Renal pelvis (tissue), 4 donors: ENCODE data around the gene EPN2. TPM values are rescaled to one million over a fixed set of nuclear protein-coding genes. Genes with fewer than 3 reads are reported as not detected.
"Not testable (repeated sequence)": the region's sequence is repeated elsewhere in the genome, so short reads cannot be mapped to it uniquely, and the experiment has no call there.

Experiments
- DNase-seq: peaks from one replicate; pipeline ENCODE4 v3.0.0-alpha.2; 2013
- polyA plus RNA-seq, 3 donors: library from polyadenylated mRNA; unstranded; fragments of 120-200 nt; gene quantifications; one replicate each; pipeline ENCODE4 v1.2.1, GENCODE V29; 2013; ENCODE audit not compliant: insufficient read length in 3 of 3

EPN2 gene
- polyA plus RNA-seq, 3 donors: 44.2 to 50.9 (median 45.5) TPM

DNA sequence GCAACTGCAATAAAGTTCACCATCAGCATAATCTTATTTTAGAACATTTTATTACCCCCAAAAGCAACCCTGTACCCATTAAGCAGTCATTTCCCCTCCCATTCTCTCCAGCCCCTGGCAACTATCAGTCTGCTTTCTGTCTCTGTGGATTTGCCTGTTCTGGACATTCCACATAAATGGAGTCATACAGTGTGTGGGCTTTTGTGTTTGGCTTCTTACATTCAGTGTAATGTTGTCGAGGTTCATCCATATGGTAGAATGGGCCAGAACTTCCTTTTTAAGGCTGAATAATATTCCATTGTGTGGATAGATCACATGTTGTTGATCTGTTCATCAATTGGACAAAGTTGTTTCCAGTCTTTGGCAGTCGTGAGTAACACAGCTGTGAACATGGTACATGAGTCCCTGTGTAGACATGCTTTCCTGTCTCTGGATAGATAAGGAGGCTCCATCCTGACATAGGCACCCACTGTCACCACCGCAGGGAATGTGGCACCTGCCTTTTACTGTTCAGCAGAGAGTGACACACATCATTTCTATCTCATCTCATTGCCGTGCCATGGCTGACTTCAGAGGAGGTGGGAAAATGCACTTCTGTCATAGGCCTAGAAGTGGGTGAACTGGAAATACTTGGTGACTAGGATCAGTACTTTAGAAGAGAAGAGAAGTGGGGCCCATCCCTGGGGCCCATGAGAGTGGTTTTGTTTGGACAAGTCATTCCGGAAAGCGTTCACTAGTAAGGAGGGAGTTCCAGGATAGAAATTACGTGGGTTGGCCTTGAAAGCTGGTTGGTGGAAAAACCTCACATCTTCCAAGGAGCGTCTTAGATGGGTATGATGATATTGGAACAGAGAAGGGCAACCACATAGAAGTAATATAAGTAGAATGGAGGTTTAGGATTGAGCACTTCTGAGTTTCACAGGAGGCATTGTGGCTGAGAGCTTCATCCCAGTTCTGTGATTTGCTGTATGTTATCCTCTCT lies 25.8 kb downstream of the EPN2 start:
- no peak for DNase-seq

DNA sequence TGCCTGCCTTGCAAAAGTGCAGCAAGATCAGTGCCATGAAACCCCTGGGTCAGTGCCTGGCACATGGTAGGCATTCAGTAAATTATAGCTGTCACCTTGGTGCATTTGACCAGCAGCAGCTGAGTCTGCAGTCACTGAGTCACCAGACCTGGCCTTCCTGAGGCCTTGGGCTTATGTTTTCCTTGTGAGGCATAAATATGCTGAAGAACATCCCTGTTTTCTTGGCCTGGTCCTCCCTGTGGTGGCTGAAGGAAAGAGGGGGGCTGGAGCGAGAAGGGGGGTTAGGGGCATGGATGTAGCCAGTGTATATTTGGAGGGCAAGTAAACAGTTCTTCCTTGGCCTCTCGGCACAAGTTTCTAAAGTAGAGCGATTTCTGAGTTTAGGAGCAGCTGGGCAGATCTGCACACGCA lies 26.5 kb downstream of the EPN2 start:
- DNase-seq: no peak

DNA sequence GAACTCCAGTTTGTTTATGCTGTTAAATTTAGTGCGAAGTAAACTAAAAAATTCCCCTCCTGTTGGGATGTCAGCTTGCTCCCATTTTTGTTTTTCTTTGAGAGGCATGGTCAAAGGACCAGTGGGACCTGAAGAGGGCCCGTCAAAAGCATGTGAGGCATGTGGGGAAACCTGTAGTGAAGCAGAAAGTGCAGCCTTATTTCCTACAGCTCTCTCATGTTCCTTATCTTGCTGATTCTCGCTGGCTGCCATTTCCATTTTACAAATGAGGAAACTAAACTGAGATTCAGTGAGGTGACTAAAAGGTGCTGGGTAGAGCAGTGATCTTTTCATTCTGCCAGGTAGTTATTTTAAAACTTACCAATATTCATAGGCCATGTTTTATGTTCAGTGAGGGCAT lies 27.1 kb downstream of the EPN2 start:
- DNase-seq: no peak

DNA sequence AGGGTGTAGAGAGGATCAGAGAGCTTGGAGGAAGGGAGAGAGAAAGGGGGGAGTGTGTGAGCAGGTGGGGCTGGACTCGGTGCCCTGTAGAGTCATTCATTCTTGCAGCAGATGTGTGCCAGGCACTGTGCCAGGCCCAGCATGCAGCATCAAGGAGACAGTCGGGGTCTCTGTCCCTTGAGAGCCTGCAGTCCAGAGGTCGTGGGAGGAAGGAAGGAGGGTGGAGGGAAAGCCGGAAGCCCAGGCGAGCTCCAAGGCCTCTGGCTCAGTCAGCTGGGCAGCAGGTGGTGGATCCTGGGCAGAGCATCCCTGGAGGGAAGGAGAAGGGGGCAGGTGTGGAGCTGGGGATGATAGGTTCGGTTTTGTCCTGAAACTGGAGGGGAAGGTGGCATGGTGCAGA lies 27.5 kb downstream of the EPN2 start:
- no peak for DNase-seq

DNA sequence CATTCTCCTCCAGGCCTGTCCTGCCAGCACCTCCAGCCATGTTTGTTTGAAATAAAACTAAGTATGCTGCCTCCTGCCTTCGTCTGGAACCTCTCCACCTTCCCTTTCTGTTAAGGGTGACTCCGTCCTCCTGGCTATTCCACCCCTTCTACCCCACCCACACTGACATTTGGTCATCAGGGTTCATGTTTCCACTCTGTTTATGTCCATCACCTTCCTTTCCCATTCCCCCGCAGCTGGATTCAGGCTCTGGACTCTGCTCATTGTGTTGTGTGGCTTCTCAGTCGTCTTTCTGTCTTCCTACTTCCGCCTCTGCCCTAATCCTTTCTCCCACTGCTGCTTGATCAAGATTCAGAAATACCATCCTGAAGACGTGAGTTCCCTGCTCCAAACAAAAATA lies 28.6 kb downstream of the EPN2 start:
- no peak for DNase-seq

DNA sequence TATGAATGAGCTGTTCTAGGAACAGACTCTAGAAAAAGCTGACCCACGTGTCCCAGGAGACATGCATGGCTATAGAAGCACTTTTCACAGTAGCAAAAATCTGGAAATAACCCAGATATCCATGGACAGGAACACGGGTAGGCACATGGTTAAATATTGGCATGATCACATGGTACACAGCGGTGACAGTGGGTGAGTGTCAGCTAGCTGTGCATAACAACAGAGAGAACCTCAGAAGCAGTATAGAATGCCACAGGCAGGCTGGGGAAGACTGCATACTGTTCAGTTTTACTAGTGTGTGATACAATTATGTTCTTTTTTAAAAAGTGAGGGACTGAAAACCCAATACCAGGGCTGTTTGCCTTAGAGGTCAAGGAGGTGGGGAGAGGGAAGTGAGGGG lies 31.4 kb downstream of the EPN2 start:
- DNase-seq: no peak

DNA sequence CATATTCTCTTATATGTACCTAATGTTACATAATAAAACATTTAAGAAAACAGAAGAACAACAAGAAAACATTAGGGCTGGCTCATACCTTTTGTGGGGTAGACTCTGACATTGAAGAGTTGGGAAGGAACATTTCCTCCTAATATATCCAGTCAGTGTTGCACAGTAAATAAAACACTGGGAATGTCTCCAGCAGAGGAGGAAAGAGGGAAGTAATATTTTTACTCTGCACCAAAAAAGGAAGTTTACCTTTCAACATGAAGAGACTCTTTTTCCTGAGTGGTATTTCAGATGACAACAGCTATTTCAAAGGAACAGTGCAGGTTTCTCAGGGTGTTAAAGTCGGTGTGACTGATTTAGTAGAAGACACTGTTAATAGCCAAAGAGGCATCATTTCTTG lies 31.9 kb downstream of the EPN2 start:
- no peak for DNase-seq

DNA sequence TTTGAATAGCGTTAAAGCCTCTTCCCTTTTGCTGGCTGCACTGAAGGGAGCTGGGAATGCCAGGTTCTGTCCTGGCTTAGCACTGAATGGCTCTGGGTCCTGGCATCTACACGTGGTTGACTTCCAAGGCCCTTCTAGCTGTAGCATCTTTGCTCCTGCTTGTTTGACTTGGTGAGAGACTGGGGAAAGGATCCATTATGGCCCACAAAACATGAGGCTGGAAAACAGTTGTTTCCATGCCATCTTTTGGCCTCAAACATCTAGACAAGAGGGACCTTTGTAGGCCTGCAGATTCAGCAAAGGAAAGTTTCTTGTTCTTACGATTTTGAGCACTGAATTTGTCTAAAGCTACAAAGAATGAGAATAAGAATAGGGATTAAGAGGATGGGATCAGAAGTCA lies 32.5 kb downstream of the EPN2 start:
- DNase-seq: no peak

DNA sequence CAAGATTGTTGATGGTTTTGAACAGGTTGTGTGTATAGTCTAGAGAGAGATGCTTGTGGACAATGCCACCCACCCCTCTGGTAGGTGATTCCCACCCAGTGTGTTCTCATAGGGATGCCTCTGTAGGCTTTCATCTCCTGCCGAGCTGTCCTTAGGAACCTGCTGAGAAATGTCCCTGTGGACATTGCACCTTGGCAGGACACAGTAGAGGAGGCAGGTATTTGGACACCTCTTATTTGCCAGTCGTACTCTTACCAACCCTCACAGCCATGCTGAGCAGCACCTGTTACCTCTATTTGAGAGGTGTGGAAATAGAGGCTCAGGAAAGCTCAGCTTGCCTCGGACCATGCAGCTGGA lies 33.2 kb downstream of the EPN2 start:
- no peak for DNase-seq

DNA sequence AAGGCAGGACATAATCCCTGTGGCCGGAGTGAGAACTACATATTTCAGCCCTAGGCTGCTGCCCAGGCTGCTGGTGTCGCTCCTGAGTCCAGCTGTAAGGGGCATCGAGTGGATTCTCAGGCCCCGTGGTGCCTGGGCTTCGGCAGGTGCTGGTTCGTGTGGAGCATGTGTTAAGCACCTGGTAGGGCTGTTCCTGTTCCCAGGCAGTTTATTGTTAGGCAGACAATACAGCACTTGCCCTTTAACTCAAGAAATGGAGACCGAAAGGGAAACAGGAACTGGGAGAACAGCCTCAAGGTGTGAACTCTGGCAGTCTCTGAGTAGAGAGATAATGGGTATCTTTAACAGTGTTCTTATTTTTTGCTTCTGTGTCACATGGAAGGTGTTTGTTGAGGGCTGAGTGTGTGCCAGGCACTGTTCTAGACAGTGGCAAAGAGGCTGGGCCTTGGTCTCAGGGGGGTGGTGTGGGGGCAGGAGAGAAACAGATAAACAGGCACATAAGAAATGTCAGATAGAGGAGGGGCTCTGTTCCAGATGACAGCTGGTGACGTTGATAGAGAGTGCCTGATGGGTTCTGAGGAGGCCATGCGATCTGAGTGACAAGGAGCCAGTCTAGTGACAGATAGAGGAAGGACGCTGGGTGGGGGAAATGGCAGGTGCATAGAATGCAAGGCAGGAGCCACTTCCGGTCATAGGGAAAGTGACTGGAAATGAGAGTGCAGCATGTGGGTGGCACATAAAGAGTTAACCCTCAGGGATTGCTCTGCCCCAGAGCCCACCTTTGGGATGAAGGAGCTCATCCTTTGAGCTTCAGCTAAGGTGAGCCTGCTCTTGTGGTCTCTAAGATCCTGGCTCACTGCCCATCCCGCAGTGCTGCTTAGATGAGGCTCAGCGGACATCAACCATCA lies 33.8 kb downstream of the EPN2 start:
- no peak for DNase-seq

DNA sequence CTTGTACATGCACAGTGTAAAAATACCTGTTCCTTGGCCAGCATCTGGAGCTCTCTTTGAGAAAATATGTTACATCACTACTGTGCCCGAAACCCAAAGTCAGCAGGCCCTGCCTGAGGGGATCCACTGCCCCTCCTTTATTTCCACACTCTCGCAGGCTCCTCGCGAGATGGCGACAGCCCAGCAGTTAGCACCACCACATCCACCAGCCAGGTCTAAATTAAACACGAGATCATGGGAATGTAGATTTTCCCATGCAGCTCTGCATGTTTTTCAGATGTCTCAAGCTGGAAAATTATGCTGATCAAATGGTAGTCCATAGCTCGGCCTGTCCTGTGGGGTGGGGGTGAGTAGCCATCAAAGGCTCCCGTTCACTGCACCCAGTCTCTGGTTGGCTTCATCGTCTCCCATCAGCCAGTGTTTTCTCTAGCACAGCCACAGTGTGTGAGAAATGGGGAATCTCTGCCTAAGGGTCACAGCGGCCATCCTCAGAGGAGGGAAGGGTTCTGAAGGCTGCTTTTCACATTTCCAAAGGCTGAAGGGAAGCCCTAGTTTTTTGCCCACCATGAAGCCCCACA lies 34.7 kb downstream of the EPN2 start:
- DNase-seq: no peak

DNA sequence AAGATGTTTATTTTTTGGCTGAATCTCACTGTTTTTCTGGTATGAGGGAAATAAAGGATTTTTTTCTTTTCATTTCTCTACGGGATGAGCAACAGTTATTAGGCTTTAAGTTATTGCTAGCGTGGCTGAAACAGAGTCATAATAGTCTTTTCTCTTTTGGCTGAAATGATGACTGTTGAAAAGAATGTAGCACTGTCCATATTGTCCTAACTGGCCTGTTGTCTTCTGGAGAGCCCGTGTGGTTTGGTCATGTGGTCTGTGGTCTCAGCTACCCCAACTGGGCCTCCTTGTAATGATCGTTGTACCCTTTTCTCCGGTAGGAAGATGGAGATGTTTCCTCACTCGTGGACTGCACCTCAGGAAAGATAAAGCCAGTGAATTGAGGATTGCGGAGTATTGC lies 36.6 kb downstream of the EPN2 start:
- no peak for DNase-seq

DNA sequence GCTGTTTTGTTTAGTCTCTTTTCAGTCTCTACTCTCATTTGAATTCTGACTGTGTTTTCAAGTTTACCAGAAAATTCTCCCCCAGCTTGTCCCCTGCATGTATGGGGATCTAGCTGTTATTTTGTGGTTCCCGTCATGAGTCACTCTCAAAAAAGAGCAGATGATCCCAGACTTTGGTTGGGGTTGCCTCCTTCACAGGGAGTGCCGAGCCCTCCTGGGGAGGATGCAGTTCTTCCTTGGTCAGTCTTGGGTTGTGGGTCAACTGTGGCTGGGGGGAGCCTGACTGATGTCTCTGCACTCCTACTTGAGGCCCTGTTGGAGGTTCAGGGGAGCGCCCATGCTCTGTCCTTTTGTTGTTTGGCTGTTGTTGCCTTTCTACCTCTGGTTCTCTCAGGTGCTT lies 37.7 kb downstream of the EPN2 start:
- no peak for DNase-seq

DNA sequence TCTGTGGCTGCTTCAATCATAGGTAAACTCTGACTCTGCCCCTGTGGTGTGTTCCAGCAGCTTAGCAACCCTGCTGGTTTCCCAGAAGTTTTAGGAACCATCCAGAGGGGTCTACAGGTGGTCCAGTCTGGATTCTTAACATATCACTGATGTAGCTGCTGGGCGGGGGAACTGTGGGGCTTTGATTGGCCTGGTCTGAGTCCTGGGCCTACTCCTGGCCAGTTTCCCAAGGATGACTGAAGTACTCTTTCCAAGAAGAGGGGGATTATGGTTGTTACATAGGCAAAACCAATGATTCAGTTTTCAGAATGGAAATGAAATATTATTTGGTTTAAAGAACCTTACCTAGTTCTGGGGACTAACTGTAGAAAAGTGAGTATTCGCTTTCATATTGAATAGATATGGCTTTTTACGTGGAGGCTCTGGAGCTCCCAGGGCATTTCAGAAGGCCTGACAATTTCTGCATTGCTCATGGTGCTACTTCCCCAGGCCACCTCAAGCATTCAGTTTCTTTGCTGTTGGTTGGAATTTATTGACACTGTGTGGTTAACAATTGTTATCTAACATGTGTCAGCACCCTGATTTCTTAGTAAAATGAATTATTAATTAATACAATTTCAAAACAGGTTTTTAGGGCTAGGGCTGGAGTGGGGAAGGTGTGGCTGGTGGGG lies 38.4 kb downstream of the EPN2 start:
- DNase-seq: no peak

DNA sequence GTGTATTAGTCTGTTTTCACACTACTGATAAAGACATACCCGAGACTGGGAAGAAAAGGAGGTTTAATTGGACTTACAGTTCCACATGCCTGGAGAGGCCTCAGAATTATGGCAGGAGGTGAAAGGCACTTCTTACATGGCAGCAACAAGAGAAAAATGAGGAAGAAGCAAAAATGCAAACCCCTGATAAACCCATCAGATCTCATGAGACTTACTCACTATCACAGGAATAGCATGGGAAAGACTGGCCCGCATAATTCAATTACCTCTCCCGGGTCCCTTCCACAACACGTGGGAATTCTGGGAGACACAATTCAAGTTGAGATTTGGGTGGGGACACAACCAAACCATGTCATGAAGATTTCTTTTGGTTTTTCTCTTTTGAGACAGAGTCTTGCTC lies 41.1 kb downstream of the EPN2 start:
- DNase-seq: not testable (repeated sequence)

DNA sequence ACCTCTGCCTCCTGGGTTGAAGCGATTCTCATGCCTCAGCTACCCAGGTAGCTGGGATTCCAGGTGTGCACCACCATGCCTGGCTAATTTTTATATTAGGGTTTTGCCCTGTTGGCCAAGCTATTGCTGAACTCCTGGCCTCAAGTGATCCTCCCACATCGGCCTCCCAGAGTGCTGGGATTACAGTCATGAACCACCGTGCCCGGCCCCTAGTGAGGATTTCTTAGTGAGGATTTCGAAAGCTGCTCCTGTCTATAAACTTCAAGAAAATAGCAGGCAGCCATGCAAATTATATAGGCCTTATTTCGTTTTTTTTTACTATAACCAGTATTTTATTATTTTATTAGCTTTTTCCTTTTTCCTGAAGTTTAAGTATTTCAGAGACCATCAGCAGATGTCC lies 41.6 kb downstream of the EPN2 start:
- no peak for DNase-seq

DNA sequence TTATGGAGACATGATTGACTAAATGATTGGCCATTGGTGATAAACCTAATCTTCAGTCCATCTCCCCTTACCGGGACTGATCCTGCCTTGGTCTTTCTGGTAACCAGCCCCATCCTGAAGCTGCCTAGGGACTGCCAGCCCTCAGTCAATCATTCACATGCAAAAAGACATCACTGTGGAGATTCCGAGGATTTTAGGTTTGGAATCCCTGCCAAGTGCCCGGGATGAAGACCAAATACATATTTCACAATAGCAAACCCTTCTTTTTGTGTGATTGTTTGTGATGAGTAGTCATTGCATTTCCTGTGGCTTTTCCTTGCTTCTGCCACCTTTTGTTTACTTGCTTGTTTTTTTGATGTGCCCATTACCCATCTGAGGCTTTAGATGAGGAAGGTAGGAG lies 44.0 kb downstream of the EPN2 start:
- DNase-seq: no peak

DNA sequence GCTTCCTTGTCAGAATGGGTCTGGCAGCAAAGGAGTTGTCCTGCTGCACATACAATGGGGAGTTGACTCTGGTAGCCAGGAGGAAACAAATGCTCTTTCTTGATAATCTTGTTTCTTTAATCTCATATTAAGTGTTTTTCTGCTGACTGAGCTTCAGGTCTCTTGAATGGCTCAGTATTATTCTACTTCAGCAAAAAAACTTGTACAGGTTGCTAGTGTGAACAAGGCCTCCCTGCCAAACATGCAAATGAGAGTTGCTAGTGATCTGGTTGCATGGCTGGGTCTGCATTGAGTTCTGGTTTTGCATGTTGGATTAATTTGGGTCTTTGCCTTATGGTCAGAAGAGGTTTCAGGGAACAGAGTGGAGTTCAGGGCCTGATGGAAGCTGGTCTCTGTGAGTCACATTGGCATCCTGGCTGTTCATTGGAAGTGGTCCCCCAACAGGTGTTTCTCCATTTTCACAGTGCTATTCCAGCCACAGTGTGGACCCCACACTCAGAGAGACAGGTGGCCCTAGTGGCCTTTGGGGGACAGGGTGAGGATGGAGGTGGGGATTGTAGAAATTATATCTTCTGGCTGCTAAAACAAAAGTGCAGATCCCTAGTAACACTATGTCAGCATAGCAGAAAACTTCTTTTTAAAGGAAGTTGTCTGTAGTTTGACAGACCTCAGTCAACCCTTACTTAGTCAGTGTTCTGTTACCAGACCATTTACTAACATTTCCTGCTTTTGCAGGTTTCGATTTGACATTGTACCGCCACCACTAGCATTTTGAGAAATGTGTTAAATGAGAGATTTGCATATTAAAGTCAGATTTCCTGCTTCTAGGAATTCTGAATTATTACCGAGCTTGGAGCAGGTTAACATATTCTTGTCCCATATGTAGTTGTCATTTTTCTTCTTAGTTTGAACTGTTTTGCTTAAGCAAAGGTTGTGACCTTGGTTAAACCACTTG lies 47.1 kb downstream of the EPN2 start:
- no peak for DNase-seq

DNA sequence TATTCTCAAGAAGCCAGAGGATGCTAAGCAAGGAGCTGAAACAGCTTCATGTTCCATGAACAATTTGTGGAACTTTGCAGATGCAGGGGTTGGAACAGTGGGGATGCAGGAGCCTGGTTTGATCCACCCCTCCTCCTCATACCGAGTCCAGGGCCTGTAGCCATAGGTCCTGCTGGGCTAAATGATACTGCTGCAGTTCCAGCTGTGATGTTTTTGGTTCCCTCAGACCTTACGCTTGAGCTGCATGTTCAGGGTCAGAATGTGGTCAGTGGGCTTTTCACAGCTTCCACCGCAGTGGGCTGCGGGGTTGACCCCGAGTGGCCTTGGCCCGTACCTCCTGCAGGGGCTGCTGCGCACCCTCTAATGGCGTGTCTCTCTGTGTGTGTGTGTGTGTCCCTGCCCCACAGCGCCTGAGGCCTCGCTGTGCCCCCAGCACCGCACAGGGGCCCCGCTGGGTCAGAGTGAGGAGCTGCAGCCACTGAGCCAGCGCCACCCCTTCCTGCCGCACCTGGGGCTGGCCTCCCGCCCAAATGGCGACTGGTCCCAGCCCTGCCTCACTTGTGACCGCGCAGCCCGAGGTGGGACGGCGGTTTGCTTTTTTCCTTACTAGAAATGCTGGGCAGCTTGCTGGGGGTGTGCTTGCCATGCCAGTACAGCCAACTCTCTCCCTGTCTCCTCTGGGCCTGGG lies 48.2 kb downstream of the EPN2 start:
- no peak for DNase-seq

DNA sequence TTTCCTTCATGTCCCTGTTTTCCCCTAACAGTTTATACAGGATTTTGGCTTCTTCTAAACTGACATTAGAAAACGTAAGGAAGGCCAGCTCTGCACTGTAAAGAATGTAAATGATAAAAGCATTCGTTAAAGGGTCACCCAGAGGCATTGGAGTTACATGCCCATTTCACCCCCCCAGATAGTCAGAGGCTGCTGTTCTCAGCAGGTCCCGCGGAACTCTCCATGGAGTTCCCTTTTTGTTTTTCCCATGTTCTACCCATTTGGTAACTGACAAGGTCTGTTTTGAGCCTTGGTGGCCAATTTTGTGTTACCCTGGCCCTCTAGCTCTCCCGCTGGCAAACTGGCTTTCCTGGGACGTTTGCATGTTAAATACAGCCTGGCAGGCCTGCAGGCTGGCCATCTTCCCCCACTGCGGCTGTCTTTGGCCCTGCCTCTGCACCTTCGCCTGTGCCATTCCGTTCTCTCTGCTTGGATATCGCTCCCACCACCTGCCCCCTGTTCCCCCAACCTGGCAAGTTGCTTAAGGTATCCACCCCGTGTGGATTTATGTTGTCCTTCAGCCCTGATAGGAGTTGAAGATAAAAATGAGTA lies 49.7 kb downstream of the EPN2 start:
- DNase-seq: no peak
